ENCODE data around the gene P4HB.
"Not testable (repeated sequence)": the region's sequence is repeated elsewhere in the genome, so short reads cannot be mapped to it uniquely, and the experiment has no call there.

The P4HB gene

DNA sequence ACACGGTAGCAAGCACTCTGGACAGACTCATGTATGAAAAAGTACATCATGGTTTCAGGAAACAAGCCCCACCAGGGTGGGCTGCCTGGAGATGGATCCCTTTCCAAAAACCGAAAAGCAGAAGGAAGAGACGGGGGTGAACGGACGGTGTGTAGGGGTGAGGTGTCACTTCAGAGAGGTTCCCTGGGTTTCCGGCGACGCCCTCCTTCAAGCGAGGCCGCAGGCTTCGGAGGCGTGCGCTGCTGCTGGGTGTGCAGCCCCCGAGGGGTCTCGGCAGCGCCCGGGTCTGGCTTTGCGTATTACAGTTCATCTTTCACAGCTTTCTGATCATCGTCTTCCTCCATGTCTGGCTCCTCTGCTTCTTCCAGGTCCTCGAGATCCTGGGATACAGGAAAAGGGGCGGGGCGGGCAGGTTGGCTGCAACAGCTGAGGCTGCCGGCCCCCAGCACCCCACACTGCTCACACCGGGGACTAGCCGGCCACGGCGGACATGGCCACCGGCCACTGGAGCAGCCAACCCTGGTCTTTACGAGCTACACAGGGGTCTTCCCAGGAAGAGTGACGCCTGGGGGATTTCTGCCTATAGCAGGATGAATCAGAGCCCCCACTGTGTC is 16.5 kb downstream of the P4HB start:
- TF ChIP-seq, protein P1, sequence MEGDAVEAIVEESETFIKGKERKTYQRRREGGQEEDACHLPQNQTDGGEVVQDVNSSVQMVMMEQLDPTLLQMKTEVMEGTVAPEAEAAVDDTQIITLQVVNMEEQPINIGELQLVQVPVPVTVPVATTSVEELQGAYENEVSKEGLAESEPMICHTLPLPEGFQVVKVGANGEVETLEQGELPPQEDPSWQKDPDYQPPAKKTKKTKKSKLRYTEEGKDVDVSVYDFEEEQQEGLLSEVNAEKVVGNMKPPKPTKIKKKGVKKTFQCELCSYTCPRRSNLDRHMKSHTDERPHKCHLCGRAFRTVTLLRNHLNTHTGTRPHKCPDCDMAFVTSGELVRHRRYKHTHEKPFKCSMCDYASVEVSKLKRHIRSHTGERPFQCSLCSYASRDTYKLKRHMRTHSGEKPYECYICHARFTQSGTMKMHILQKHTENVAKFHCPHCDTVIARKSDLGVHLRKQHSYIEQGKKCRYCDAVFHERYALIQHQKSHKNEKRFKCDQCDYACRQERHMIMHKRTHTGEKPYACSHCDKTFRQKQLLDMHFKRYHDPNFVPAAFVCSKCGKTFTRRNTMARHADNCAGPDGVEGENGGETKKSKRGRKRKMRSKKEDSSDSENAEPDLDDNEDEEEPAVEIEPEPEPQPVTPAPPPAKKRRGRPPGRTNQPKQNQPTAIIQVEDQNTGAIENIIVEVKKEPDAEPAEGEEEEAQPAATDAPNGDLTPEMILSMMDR (IDR thresholded peaks at IDR 0.05; ENCODE audit: low read length, missing control alignments), result no peak
- DNase-seq (ENCODE audit: low read depth), result no peak
- H3K4me3 ChIP-seq (replicated peaks; ENCODE audit: low read depth, low read length), result no peak overlapping the region

DNA sequence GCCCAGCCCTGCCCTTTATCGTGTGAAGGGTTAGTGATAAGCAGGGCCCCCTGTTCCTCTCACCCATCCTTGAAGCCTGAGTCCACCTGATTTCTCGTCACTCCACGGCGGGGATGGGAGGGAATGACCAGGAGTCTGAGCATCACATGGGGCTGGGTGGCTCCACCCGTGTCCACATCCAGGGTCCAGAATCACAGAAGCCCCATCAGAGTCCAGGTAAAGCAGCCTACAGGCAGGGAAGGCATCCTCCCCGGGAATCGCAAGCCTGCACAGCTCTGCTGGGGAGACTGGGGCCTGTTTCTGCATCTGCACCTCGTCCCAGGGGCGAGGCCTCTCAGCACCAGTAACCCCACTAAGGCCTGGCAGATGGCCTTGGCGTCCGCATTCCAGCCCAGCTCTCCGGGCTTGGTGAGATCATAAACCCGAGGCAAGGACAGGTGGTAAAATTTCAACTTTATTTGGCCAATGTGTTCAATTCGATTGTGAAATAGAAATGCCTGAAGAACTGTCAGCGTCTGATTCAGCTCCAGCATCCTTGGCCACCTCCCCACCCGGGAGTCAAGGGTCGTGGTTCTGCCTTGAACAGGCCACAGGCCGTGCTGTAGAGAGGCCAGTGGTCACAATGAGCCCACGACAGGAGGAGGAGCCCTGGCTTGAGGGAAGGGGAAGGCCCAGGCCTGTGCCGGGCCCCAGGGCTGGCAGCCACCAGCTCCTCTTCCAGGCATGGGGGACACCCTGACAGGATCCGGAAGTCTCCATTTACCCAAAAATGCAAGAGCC is 17.4 kb downstream of the P4HB start:
- TF ChIP-seq, protein P1 (IDR thresholded peaks at IDR 0.05; ENCODE audit: low read length, missing control alignments), result no peak
- DNase-seq (ENCODE audit: low read depth), result no peak
- no peak overlapping the region for H3K4me3 ChIP-seq (replicated peaks; ENCODE audit: low read depth, low read length)

DNA sequence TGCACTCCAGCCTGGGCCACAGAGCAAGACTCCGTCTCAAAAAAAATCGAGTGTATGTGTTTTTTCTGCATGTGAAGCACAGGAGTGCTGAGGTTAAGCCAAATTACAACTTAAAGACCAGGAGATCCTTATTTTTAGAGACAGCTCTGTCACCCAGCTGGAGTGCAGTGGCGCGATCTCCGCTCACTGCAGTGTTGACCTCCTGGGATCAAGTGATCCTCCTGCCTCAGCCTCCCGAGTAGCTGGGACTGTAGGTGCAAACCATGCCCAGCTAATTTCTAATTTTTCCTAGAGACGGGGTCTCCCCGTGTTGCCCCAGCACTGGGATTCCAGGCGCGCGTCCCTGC is 18.0 kb downstream of the P4HB start:
- DNase-seq (ENCODE audit: low read depth), result no peak
- no peak overlapping the region for H3K4me3 ChIP-seq (replicated peaks; ENCODE audit: low read depth, low read length)
- TF ChIP-seq, protein P1 (IDR thresholded peaks at IDR 0.05; ENCODE audit: low read length, missing control alignments), result no peak

DNA sequence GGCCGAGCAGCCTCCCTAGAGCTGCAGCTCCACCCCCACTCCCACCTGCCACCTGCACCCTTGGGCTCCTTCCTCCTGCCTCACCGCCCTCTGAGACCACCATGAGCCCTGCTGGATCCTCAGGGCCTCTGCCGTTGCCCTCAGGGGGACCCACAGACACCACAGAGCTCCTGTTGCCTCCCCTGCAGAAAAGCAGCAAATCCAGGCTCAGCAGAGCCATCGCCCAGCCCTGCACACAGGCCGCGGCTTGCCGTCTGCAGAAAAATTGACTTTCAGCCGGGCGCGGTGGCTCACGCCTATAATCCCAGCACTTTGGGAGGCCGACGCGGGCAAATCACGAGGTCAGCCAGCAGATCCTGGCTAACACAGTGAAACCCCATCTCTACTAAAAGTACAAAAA is 18.5 kb downstream of the P4HB start:
- no peak overlapping the region for H3K4me3 ChIP-seq (replicated peaks; ENCODE audit: low read depth, low read length)
- TF ChIP-seq, protein P1 (IDR thresholded peaks at IDR 0.05; ENCODE audit: low read length, missing control alignments), result no peak
- DNase-seq (ENCODE audit: low read depth), result no peak

GRCh38 chr17:81840826-81841778 is 19.2 kb downstream of the P4HB start:
- no peak overlapping the region for H3K4me3 ChIP-seq (replicated peaks; ENCODE audit: low read depth, low read length)
- TF ChIP-seq, protein P1 (IDR thresholded peaks at IDR 0.05; ENCODE audit: low read length, missing control alignments), result no peak
- no peak for DNase-seq (ENCODE audit: low read depth)

GRCh38 chr17:81840059-81840458 is 20.3 kb downstream of the P4HB start:
- not testable (repeated sequence) for DNase-seq (ENCODE audit: low read depth); H3K4me3 ChIP-seq (replicated peaks; ENCODE audit: low read depth, low read length)

DNA sequence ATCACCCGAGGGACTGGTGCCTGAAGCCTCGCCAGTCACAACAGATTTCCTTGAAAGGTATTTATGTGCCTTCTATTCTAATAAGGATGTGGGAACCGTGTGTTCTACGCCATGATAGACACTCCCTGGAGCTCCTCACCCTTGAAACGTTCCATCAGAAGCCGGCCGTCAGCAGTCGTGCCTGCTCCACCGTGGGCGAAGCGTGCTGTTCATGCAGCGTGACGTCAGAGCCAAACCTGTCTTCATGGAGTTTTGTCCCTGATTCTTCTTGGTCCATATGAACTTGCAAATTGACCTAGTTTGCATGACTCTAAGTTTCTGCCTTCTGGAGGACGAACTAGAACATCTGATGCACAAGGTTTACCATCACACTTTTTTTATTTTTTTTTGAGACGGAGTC is 21.0 kb downstream of the P4HB start:
- DNase-seq (ENCODE audit: low read depth), result no peak
- no peak overlapping the region for H3K4me3 ChIP-seq (replicated peaks; ENCODE audit: low read depth, low read length)
- TF ChIP-seq, protein P1 (IDR thresholded peaks at IDR 0.05; ENCODE audit: low read length, missing control alignments), result no peak
